GM23338 (cell line): ENCODE results near the gene C2orf92. TPM values are rescaled to one million over a fixed set of nuclear protein-coding genes. Genes with fewer than 3 reads are reported as not detected.

Experiments
- ATAC-seq: fragments of 200-7000 bp; cut with Tn5 transposase; 3 replicates; pipeline ENCODE4 v1.9.1; 2020
- DNase-seq: peaks from one replicate; pipeline ENCODE4 v3.0.0-alpha.2; 2015; ENCODE audit warnings: low spot score
- H2AFZ ChIP-seq: fragments of 200-600 bp; sonication (generic); 2 replicates; pipeline ENCODE4 v1.8.0; 2016; ENCODE audit warnings: antibody characterized with exemption, mild to moderate bottlenecking, moderate library complexity
- H3F3A ChIP-seq: fragments of 200-600 bp; sonication (generic); replicated peaks from 2 replicates; pipeline ENCODE4 v1.8.0; 2017; ENCODE audit warnings: antibody characterized with exemption, mixed run types, low read depth
- H3K27ac ChIP-seq: fragments of 200-600 bp; sonication (generic); 2 replicates; pipeline ENCODE4 v1.6.1; 2016; ENCODE audit warnings: low read depth
- H3K27me3 ChIP-seq: fragments of 200-600 bp; sonication (generic); 2 replicates; pipeline ENCODE4 v1.8.0; 2016; ENCODE audit warnings: mild to moderate bottlenecking, mixed run types, moderate library complexity; ENCODE audit not compliant: insufficient read depth
- H3K36me3 ChIP-seq: fragments of 200-600 bp; sonication (generic); 2 replicates; pipeline ENCODE4 v1.8.0; 2016; ENCODE audit warnings: mild to moderate bottlenecking; ENCODE audit not compliant: insufficient read depth
- H3K4me1 ChIP-seq: fragments of 200-600 bp; sonication (generic); 2 replicates; pipeline ENCODE4 v1.8.0; 2016; ENCODE audit warnings: mild to moderate bottlenecking, moderate library complexity; ENCODE audit not compliant: insufficient read depth
- H3K4me2 ChIP-seq: fragments of 200-600 bp; sonication (generic); 2 replicates; pipeline ENCODE4 v1.7.1; 2017; ENCODE audit warnings: mixed run types
- H3K4me3 ChIP-seq: fragments of 200-600 bp; sonication (generic); 2 replicates; pipeline ENCODE4 v1.6.1; 2016; ENCODE audit warnings: mixed run types
- H3K79me2 ChIP-seq: fragments of 200-600 bp; sonication (generic); replicated peaks from 2 replicates; pipeline ENCODE4 v1.8.0; 2017; ENCODE audit warnings: mild to moderate bottlenecking; ENCODE audit not compliant: insufficient read depth
- H3K9me2 ChIP-seq: fragments of 200-600 bp; sonication (generic); 2 replicates; pipeline ENCODE4 v1.8.0; 2017; ENCODE audit not compliant: insufficient read depth
- H4K20me1 ChIP-seq: fragments of 200-600 bp; sonication (generic); replicated peaks from 2 replicates; pipeline ENCODE4 v1.8.0; 2017; ENCODE audit warnings: mild to moderate bottlenecking; ENCODE audit not compliant: insufficient read depth
- H3K27ac Mint-ChIP-seq: 2 replicates; pipeline ENCODE4 v1.8.0; 2020; ENCODE audit warnings: inconsistent platforms, mild to moderate bottlenecking, moderate library complexity, mixed read lengths
- H3K27me3 Mint-ChIP-seq: 3 replicates; pipeline ENCODE4 v1.8.0; 2022; ENCODE audit warnings: low read depth, mild to moderate bottlenecking, moderate library complexity, mixed read lengths, inconsistent platforms; ENCODE audit not compliant: insufficient read depth, poor library complexity
- H3K36me3 Mint-ChIP-seq: 3 replicates; pipeline ENCODE4 v1.8.0; 2021; ENCODE audit warnings: low read depth, mild to moderate bottlenecking, inconsistent platforms, moderate library complexity, mixed read lengths
- H3K4me1 Mint-ChIP-seq: 3 replicates; pipeline ENCODE4 v1.8.0; 2020; ENCODE audit warnings: mild to moderate bottlenecking, inconsistent platforms, mixed read lengths
- H3K4me3 Mint-ChIP-seq: 3 replicates; pipeline ENCODE4 v1.8.0; 2021; ENCODE audit warnings: moderate library complexity, mild to moderate bottlenecking, inconsistent platforms, mixed read lengths
- H3K9me3 Mint-ChIP-seq: 3 replicates; pipeline ENCODE4 v1.8.0; 2020; ENCODE audit warnings: moderate library complexity, mild to moderate bottlenecking, inconsistent platforms, mixed read lengths
- EZH2 ChIP-seq: fragments of 200-600 bp; sonication (generic); IDR thresholded peaks from one replicate; pipeline ENCODE4 v1.8.0; 2017; ENCODE audit warnings: antibody characterized with exemption, mild to moderate bottlenecking, low read depth; ENCODE audit not compliant: unreplicated experiment
- EZH2phosphoT487 ChIP-seq: fragments of 200-600 bp; sonication (generic); IDR thresholded peaks from one replicate; pipeline ENCODE4 v1.8.1; 2018; ENCODE audit warnings: antibody characterized with exemption; ENCODE audit not compliant: unreplicated experiment
- JUNB ChIP-seq: IDR thresholded peaks from one replicate; pipeline ENCODE4 v1.6.1; 2016; ENCODE audit warnings: antibody characterized with exemption; ENCODE audit not compliant: unreplicated experiment
- NANOG ChIP-seq: IDR thresholded peaks from 2 replicates; pipeline ENCODE4 v1.6.1; 2016; ENCODE audit warnings: antibody characterized with exemption, borderline replicate concordance
- POLR2AphosphoS5 ChIP-seq: IDR thresholded peaks from 2 replicates; pipeline ENCODE4 v1.6.1; 2016; ENCODE audit warnings: antibody characterized with exemption, low read depth
- STAT1 ChIP-seq: IDR thresholded peaks from one replicate; pipeline ENCODE4 v1.6.1; 2016; ENCODE audit warnings: antibody characterized with exemption; ENCODE audit not compliant: unreplicated experiment
- ZNF114 ChIP-seq: fragments of 250-450 bp; sonication (Bioruptor Pico); IDR thresholded peaks from 2 replicates; pipeline ENCODE4 v1.5.0; 2020; ENCODE audit warnings: mild to moderate bottlenecking, moderate library complexity
- ZNF331 ChIP-seq: fragments of 250-450 bp; sonication (Bioruptor Pico); IDR thresholded peaks from 2 replicates; pipeline ENCODE4 v1.5.0; 2020; ENCODE audit warnings: low read depth, mild to moderate bottlenecking, moderate library complexity
- polyA plus RNA-seq: library from polyadenylated mRNA; unstranded; fragments of >200 nt; fragmentation: Nextera tagmentation; extraction: Ambion mirVana; gene quantifications from 2 replicates; pipeline ENCODE4 v1.2.1, GENCODE V29; 2016
- total RNA-seq: library from RNA; depleted of rRNA; stranded (reverse); fragments of >200 nt; shearing (Covaris generic); gene quantifications from 2 replicates; pipeline ENCODE4 v1.2.3, GENCODE V29; 2014
- TF ChIP-seq, protein P1 (sequence below): fragments of 250-450 bp; sonication (Bioruptor Pico); IDR thresholded peaks from 2 replicates; pipeline ENCODE4 v1.5.0; 2020; ENCODE audit warnings: mild to moderate bottlenecking, moderate library complexity

The C2orf92 gene
- total and polyA plus RNA-seq, 2 experiments from 2014 or later: 1.7 to 2.6 TPM

DNA sequence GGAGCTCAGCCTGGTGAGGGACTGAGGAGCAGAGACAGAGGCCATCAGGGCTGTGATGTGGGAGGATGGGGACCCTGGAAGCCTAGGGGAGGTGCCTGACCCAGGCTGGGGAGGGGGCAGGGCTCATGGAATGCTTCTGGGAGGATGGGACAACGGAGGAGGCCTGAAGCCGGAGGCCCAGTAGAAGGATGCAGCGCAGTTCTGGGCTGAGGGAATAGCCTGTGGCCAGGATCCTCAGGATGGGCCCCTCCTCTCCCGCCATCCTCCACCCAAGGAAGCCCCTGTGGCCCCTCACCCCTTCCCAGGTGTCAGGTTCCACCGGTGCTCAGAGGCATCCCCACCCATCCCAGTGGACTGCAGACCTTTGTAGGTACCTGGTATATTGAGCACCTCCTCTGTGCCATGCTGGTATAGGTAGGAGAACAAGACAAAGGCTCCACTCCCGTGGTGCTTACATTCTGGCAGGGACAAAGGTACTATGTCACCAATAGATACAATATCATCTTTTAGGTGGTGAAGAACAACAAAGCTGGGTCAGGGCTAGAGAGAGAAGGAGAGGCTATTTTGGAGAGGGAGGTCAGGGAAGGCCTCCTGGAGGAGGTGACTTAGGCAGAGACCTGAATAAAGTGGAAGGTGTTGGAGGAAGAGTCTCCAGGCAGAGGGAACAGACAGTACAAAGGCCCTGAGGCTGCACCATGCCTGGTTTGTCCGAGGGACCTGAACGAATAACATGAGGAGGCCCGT is 46.6 kb downstream of the C2orf92 start:
- no peaks in the 10 kb centered on the region for H3K9me2 ChIP-seq
- ATAC-seq (no peak), DNase-seq (no peak)
- H2AFZ ChIP-seq: no peak overlapping the region
- peaks cover 15% of the 10 kb centered on the region for H3K4me1 ChIP-seq
- H3K27ac Mint-ChIP-seq: no peak overlapping the region
- peaks cover 9% of the 10 kb centered on the region for H3K27me3 Mint-ChIP-seq
- H3K4me1 Mint-ChIP-seq: peaks cover 24% of the 10 kb centered on the region
- H3K27ac ChIP-seq: no peak overlapping the region
- no peaks in the 10 kb centered on the region for H3K36me3 ChIP-seq
- no peak overlapping the region for H3K4me3 ChIP-seq
- no peaks in the 10 kb centered on the region; the same call in 2 of the 3 replicates for H3K36me3 Mint-ChIP-seq
- H3K4me2 ChIP-seq: no peak overlapping the region
- no peak overlapping the region for H3K4me3 Mint-ChIP-seq
- H4K20me1 ChIP-seq: no peaks in the 10 kb centered on the region
- no peaks in the 10 kb centered on the region for H3F3A ChIP-seq
- TF ChIP-seq EZH2: no peak
- TF ChIP-seq ZNF331 (CRISPR knock-in tag): no peak
- TF ChIP-seq JUNB: no peak
- no peak for TF ChIP-seq EZH2phosphoT487
- TF ChIP-seq ZNF114 (CRISPR knock-in tag): no peak
- no peaks in the 10 kb centered on the region for H3K79me2 ChIP-seq
- no peaks in the 10 kb centered on the region for H3K27me3 ChIP-seq
- no peaks in the 10 kb centered on the region for H3K9me3 Mint-ChIP-seq

- no peaks in the 10 kb centered on the region for H3K27me3 ChIP-seq
- H3K4me1 ChIP-seq: peaks cover 17% of the 10 kb centered on the region
- Mint-ChIP-seq H3K9me3 (no peaks in the 10 kb centered on the region), H3K4me1 (peaks cover 25% of the 10 kb centered on the region), H3K4me3 (no peak overlapping the region), H3K27ac (no peak overlapping the region), H3K36me3 (no peaks in the 10 kb centered on the region; the same call in 2 of the 3 replicates), H3K27me3 (peaks cover 9% of the 10 kb centered on the region)
- TF ChIP-seq EZH2 (no peak), JUNB (no peak), POLR2AphosphoS5 (no peak), ZNF331 (CRISPR knock-in tag) (no peak), NANOG (no peak)
- no peaks in the 10 kb centered on the region for H3F3A ChIP-seq
- H3K36me3 ChIP-seq: no peaks in the 10 kb centered on the region
- no peak overlapping the region for H2AFZ ChIP-seq
- H3K79me2 ChIP-seq: no peaks in the 10 kb centered on the region
- DNase-seq (no peak), ATAC-seq (no peak)
- no peaks in the 10 kb centered on the region for H4K20me1 ChIP-seq
- H3K4me3 ChIP-seq: no peak overlapping the region
- H3K4me2 ChIP-seq: no peak overlapping the region
- no peak overlapping the region for H3K27ac ChIP-seq
- H3K9me2 ChIP-seq: no peaks in the 10 kb centered on the region
These were observed 47.4 kb downstream of the C2orf92 start for GRCh38 chr2:97716695-97717612.

DNA sequence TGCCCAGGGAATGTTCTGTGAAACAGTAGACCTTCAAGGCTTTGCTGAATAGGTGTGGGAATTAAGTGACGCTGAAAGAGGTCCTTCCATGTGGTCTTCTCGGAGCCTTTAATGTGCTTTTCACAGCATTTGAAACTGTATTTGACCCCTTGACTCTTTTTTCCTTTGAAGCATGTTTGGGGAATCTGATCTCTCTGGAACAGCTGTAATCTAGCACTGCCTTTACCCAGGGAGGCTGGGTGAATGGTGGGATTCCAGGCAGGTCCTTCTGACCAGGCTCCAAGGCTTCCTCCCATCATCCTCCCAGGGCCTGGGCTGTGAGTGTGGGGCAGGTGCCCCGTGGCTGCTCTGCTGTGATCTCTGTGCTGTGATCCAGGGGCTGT is 48.1 kb downstream of the C2orf92 start:
- DNase-seq: no peak
- H3K36me3 Mint-ChIP-seq: no peaks in the 10 kb centered on the region; the same call in 2 of the 3 replicates
- TF ChIP-seq JUNB: no peak
- TF ChIP-seq, protein P1, sequence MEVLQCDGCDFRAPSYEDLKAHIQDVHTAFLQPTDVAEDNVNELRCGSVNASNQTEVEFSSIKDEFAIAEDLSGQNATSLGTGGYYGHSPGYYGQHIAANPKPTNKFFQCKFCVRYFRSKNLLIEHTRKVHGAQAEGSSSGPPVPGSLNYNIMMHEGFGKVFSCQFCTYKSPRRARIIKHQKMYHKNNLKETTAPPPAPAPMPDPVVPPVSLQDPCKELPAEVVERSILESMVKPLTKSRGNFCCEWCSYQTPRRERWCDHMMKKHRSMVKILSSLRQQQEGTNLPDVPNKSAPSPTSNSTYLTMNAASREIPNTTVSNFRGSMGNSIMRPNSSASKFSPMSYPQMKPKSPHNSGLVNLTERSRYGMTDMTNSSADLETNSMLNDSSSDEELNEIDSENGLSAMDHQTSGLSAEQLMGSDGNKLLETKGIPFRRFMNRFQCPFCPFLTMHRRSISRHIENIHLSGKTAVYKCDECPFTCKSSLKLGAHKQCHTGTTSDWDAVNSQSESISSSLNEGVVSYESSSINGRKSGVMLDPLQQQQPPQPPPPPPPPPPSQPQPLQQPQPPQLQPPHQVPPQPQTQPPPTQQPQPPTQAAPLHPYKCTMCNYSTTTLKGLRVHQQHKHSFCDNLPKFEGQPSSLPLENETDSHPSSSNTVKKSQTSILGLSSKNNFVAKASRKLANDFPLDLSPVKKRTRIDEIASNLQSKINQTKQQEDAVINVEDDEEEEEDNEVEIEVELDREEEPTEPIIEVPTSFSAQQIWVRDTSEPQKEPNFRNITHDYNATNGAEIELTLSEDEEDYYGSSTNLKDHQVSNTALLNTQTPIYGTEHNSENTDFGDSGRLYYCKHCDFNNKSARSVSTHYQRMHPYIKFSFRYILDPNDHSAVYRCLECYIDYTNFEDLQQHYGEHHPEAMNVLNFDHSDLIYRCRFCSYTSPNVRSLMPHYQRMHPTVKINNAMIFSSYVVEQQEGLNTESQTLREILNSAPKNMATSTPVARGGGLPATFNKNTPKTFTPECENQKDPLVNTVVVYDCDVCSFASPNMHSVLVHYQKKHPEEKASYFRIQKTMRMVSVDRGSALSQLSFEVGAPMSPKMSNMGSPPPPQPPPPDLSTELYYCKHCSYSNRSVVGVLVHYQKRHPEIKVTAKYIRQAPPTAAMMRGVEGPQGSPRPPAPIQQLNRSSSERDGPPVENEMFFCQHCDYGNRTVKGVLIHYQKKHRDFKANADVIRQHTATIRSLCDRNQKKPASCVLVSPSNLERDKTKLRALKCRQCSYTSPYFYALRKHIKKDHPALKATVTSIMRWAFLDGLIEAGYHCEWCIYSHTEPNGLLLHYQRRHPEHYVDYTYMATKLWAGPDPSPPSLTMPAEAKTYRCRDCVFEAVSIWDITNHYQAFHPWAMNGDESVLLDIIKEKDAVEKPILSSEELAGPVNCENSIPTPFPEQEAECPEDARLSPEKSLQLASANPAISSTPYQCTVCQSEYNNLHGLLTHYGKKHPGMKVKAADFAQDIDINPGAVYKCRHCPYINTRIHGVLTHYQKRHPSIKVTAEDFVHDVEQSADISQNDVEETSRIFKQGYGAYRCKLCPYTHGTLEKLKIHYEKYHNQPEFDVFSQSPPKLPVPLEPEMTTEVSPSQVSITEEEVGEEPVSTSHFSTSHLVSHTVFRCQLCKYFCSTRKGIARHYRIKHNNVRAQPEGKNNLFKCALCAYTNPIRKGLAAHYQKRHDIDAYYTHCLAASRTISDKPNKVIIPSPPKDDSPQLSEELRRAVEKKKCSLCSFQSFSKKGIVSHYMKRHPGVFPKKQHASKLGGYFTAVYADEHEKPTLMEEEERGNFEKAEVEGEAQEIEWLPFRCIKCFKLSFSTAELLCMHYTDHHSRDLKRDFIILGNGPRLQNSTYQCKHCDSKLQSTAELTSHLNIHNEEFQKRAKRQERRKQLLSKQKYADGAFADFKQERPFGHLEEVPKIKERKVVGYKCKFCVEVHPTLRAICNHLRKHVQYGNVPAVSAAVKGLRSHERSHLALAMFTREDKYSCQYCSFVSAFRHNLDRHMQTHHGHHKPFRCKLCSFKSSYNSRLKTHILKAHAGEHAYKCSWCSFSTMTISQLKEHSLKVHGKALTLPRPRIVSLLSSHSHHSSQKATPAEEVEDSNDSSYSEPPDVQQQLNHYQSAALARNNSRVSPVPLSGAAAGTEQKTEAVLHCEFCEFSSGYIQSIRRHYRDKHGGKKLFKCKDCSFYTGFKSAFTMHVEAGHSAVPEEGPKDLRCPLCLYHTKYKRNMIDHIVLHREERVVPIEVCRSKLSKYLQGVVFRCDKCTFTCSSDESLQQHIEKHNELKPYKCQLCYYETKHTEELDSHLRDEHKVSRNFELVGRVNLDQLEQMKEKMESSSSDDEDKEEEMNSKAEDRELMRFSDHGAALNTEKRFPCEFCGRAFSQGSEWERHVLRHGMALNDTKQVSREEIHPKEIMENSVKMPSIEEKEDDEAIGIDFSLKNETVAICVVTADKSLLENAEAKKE (CRISPR knock-in tag): no peak
- TF ChIP-seq STAT1: no peak
- no peak for TF ChIP-seq POLR2AphosphoS5
- TF ChIP-seq EZH2phosphoT487: no peak

More for the DNA sequence above, 48.1 kb downstream of the C2orf92 start:
- Histone ChIP-seq H3F3A (no peaks in the 10 kb centered on the region), H4K20me1 (no peaks in the 10 kb centered on the region), H2AFZ (no peak overlapping the region), H3K79me2 (no peaks in the 10 kb centered on the region), H3K4me3 (no peak overlapping the region), H3K27ac (no peak overlapping the region), H3K4me1 (peaks cover 17% of the 10 kb centered on the region), H3K27me3 (no peaks in the 10 kb centered on the region), H3K9me2 (no peaks in the 10 kb centered on the region), H3K4me2 (no peak overlapping the region), H3K36me3 (no peaks in the 10 kb centered on the region)
- H3K4me3 Mint-ChIP-seq: no peak overlapping the region
- H3K27ac Mint-ChIP-seq: no peak overlapping the region
- no peaks in the 10 kb centered on the region for H3K9me3 Mint-ChIP-seq
- no peak for ATAC-seq
- peaks cover 25% of the 10 kb centered on the region for H3K4me1 Mint-ChIP-seq
- peaks cover 5% of the 10 kb centered on the region for H3K27me3 Mint-ChIP-seq
